T-helper 2 cell (primary cell): ENCODE measurements around the gene CHST11.

Experiments used
- DNase-seq, 5 experiments: peaks; one replicate each; pipeline versions ENCODE4 v3.0.0 to v3.0.0-alpha.2; 2012 to 2022

The CHST11 gene

DNA sequence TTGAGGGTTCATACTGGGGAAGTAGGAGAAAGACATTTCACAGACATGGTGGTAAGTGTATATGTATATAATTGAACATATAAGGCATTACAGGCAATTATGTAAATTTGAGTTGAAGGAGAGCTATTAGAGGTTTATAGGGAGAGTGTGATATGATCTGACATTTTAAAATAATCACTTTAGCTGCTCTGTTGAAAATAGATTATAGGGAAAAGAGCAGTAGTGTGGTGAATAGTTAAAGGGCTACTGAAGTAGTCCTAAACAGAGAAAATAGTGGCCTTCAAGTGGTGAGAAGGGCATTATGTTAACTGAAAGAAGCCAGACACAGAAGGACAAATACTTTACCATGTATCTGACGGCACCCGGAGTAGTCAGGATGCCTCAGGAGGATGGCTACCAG, 267.1 kb downstream of the CHST11 start:
- no peak for DNase-seq

- DNase-seq = no peak
These were observed 268.3 kb downstream of the CHST11 start for GRCh38 chr12:104724992-104725585.

- DNase-seq = no peak
These were observed 268.9 kb downstream of the CHST11 start for GRCh38 chr12:104725610-104726009.

DNA sequence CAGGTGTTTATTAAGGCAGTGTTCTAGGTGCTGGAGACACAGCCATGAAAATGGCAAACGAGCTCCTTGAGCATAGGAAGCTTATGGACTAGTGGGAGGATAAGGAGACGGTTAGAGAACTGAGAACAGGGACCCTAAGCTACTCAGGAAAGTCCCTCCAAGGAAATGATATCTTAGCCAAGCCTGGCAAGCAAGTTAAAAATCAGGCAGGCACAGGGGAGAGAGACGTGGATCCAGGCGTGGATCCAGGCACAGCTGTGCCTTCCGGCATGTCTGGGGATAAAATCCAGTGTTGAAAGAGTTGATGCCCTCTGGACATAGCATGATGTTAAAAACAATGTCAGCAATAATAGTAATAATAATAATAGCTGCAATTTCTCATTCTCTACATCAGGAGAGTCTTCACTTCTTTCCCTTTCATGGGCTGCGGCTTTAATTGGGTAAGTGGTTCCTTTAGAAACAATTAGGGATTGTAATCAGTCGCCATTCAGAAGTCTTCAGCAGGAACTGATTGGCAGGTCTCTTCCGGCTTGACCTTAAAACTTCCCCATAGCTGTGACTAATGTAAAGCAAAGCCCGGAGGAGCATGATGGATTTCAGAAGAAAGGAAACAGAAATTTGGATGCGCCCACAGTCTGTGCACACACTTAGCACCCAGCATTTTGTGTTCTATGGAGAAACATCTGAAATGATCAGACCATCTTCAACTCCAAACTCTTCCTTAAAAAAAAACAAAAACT, 271.1 kb downstream of the CHST11 start:
- no peak for DNase-seq

DNA sequence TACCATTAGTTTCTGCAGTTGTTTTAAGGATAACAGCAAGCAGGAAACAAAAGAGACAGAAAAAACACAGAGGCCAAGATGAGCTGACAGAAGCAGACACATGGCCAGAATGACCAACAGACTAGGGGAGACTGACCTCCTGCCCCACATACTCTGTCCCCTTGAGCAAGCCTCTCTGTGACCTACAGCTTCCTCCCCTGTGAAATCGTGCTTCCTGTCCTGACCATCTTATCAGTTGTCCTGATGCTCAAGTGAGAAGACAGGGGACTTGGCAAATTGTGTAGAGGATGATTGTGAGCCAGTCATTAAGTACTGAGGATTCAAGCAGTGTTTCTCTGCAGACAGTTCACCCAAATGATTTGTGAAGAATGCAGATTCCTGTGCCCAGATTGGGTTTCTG, 272.3 kb downstream of the CHST11 start:
- no peak for DNase-seq

DNA sequence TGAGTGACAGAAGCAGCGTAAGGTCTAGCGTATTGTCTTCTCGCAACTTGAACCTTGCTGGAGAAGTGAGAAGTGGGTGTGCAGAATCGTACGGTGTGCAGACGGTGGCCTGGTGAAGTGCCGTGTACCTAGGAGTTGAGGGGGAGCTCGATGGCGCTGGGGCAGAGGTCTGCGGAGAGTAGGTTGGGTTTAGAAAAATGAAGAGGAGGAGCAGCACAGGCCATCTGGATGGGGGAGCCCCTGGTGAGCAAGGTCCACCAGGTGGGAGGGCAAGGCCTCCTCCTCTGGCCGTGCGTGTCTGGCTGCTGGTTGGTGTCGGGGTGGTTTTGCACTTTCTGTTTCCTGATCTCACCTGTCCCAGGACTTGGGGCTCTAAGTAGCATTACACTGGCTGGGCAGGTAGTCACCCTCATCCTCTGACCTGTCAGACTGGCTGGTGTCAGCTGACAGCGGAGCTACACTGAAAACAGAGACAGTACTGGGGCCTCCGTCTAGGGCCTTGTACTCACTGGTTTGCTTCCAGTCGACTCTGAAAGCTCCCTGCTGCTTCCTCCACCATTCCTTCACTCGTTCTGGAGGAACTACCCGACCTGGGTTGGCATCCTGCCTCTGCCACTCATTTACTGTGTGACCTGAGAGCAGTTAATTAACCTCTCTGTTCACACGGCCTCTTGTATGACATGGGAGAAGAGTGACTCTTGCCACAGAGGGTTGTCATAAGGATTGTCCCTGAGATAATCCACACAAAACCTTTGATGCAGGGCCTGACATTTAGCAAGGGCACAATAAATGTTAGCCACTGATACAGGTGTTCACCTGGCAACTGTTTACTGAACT, 273.1 kb downstream of the CHST11 start:
- no peak for DNase-seq

DNA sequence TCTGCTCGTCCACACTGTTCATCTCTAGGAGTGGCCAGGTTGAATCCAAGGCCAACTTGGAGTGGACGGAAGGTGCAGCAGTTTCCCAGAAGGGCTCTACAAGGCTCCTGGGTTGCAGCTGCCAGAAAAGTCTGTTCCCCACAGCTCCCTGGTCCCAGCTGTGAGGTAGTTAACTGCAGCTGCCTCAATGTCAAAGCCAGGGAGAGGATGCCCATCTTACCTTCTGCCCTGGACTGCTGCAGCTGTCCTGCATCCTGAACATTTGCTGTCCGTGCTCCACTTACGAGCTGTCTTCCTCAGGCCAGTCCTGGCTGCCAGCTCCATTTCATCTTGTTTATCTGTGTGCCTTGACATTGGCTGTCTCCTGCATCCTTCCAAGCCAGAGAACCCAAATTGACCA, 274.0 kb downstream of the CHST11 start:
- DNase-seq = no peak

GRCh38 chr12:104733717-104734175, 277.0 kb downstream of the CHST11 start:
- DNase-seq = peak in 2 of 5 experiments; percentile 16 to 89

DNA sequence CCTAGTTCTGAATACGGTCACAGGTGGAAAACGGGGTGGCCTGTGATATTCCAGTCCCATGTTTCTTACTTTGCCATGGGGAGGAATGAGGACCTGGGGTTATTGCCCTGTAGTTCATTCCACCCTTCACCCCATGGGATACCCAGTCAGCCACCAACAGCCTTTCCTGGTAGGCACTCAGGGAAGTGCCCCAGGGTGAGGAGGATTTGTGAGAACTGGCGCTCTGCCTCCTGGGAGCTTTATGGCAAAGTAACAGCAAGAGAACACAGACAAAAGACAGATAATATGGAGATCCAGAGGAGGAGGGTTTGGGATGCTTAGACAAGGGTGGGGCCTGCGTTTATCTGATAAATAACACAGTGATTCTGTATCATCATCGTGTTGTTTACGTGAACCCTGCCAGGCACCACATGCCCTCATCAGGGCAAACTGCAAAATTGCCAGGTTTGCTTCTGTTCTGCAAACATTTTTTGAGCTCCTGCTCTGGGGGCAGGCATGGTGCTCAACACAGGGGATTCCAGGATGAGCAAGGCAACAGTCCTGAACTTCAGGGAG, 277.9 kb downstream of the CHST11 start:
- DNase-seq = peak in 1 of 5 experiments; percentile 69

GRCh38 chr12:104735801-104736200, 279.1 kb downstream of the CHST11 start:
- DNase-seq = peak in 1 of 5 experiments; percentile 59

- DNase-seq = no peak
These were observed 279.6 kb downstream of the CHST11 start for GRCh38 chr12:104736307-104736706.

DNA sequence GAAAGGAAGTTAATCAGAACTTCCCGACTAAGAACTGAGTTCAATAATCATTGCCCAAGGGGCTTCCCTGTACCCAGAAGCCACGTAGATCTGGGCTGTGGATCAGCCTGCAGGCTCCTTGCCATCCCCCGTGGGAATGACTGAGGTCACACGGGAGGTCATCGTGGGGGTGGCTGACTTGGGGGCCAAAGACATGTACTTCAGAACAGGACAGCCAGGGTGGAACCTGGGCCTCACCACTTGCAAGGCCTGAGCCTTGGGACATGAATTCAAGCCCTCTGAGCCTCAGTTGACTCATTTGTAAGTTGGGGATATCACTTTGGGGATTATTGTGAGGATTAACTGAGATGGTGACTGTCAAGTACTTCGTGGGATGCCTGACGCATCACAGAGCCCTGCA, 280.4 kb downstream of the CHST11 start:
- no peak for DNase-seq

DNA sequence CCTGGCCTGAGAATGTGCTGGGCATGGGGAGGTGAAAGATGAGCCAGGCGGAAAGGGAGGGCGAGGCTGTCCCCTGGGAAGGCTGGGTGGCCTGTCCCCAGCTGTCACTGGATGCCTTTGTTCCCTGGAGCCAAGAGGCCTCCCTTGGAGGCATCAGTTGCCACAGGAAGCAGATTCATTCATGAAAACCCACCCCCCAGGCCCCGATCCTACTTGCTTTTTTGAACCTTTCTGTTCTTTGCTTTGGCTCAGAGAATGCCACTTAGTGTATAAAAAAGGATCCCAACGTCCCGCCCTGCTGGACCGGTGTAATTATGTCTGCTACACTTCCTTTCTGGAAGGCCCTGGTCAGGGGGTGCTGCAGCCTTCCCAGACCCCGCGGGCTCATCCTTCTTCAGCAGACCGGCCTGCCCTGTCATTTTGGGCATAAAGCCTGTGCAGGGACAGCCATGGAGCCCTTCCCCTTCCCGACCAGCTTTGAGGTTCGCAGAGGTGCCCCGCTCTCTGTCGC, 281.1 kb downstream of the CHST11 start:
- DNase-seq = no peak

DNA sequence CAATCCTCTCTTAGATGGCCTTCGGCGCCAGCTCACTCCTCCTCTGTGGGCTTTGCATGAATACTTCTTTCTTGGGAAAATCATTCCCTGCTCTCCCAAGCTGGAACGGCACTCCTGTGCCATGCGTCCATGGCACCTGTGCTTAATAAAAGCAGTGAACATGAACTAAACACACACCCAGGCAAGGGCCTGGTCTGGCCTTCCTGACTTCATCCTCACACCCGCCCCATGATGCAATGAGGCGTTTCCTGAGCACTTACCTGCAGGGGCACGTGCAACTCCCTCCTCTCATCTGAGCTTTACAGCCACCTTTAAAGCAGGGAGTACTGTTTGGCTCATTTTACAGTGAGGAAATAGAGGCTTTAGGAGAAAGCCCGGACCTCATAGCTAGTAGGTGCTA, 281.6 kb downstream of the CHST11 start:
- no peak for DNase-seq

- DNase-seq = no peak
These were observed 282.3 kb downstream of the CHST11 start for GRCh38 chr12:104738776-104739642.

- DNase-seq = peak in 1 of 5 experiments; percentile 70
These were observed 283.9 kb downstream of the CHST11 start for GRCh38 chr12:104740668-104741067.

- DNase-seq = peak in 1 of 5 experiments; percentile 39
These were observed 284.3 kb downstream of the CHST11 start for GRCh38 chr12:104741077-104741476.

DNA sequence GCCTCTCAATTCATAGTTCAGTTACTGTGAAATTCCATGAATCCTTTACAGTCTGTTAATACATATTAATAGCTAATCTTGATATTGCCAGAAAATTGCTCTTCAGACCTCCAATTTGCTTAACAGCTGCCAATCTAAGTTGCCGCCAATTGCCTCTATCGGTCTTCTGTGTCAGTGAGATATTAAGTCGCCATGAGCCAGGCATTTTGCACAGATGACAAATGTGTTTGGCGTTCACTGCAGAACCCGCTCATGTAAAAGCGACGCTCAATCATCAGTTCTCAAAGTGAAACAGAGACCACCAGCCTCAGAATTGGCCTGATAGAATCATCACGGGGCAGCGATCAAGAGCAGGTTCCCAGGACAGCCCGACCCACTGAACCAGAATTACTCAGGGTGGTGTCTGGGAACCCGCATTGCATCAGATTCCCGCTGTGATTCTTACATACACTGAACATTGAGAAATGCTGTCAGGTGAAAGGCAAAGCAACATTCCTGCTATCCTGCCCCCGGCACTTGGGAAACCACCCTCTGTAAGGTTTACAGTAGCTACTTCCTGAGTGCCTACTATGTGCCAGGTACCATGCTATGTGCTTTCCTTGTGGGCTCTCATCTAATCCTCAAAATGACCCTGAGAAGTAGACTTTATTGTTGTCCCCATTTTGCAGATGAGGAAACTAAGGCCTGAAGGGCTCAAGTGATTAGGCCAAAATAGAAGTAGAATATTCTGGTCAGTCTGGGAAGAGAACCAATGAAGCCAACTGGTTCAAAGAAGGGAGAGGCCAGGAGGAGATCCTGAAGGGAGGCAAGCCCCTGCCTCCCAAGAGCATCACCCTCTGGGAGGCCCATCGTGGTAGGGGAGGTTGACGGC, 285.0 kb downstream of the CHST11 start:
- DNase-seq = no peak

GRCh38 chr12:104742551-104743201, 285.9 kb downstream of the CHST11 start:
- DNase-seq = no peak

DNA sequence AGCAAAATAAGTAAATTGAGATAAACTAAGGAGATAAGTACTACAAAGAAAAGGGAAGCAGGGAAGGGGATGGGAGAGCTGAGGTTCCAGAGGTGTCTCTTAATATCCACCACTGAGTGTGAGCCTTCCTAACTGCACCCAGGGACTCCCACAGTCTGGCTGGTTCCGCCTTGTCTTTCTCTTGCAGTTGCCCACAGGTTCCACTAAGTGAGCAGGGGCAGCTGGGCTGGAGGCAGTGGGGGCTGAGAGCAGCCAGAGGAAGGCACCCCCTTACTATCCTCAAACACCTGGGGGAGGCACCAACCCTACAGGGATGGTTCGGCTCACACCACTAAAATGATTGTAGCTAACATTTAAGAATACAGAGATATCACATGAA, 286.4 kb downstream of the CHST11 start:
- DNase-seq = no peak
